ENCODE results near the gene DSP.

DNA sequence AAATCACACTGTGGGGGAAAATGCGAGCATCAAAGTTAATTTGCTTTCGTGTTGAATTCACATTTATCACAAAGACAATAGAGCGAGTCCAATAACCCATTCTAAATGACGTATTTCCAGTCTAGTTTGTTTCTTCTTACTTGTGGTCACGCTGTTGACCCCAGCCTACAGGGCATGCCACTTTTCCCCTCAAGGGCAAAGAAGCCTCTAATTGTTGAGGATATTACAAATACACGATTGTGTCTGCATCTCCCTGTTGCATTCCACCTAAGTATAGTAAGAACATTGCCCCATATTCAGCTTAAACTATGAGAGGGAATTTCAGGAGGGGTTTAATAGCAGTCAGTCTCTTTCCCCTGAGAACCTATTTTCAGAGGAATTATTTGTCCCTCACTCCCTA is 37.4 kb upstream of the DSP start:
- TF ChIP-seq, protein P1, sequence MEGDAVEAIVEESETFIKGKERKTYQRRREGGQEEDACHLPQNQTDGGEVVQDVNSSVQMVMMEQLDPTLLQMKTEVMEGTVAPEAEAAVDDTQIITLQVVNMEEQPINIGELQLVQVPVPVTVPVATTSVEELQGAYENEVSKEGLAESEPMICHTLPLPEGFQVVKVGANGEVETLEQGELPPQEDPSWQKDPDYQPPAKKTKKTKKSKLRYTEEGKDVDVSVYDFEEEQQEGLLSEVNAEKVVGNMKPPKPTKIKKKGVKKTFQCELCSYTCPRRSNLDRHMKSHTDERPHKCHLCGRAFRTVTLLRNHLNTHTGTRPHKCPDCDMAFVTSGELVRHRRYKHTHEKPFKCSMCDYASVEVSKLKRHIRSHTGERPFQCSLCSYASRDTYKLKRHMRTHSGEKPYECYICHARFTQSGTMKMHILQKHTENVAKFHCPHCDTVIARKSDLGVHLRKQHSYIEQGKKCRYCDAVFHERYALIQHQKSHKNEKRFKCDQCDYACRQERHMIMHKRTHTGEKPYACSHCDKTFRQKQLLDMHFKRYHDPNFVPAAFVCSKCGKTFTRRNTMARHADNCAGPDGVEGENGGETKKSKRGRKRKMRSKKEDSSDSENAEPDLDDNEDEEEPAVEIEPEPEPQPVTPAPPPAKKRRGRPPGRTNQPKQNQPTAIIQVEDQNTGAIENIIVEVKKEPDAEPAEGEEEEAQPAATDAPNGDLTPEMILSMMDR (IDR thresholded peaks at IDR 0.05; ENCODE audit: low read length): no peak
- TF ChIP-seq EZH2 (IDR thresholded peaks at IDR 0.05; ENCODE audit: borderline replicate concordance, low read length): no peak
